Measurements from ENCODE around the gene CAPZB. TPM values are rescaled to one million over a fixed set of nuclear protein-coding genes. Genes with fewer than 3 reads are reported as not detected.
A peak's percentile ranks its signal among the peaks of the same experiment; 100 is the strongest.
"Not testable (repeated sequence)": the region's sequence is repeated elsewhere in the genome, so short reads cannot be mapped to it uniquely, and the experiment has no call there.

CAPZB gene
- 531 TPM for polyA plus RNA-seq (2013, experiment 1 of 2; ENCODE audit: insufficient read length)
- 531 TPM for polyA plus RNA-seq (2013, experiment 2 of 2; ENCODE audit: insufficient read length)

DNA sequence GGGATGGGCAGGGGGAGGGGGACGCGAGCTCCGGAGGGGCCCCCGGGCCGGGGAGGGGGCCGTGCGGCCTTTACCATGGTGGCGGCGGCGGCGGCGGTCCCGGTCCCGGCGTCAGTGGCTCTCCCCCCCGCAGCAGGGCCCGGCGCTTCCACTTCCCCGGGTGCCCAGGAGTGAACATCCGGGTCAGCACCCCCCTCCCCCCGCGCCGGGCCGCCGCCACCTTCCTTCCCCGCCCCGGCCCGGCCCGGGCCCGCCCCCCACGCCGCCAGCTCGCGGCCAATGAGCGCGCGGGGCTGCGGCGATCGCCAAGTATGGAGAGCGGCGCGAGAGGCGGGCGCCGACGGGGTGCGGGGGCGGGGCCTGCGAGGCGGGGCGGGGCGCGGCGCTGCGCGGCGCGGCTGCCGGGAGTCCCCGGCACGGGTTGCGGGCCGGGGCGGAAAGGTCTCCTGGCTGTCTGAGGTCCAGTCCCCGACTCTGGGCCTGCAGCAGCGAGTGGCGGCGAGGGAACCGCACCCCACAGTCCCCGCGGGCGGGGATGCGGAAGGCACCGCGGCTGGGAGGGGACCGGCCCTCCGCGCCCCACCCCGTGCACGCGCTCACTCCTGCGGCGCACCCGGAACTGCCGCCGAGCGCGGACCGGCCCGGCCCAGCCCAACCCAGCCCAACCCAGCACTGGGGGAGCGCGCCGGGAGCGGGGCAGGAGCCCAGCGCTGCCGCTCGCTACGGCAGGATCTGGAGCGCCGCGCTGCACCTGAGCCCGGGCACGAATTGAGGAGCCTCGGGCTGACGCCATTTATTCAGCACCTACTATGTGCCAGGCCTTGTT, at the start of gene CAPZB:
Gene CAPZB, minus strand, starts transcription at position 178 of the 826 bp plus-strand sequence. Its CDS starts 101 bp downstream, at position 77.
- DNase-seq, result peak; percentile 95

DNA sequence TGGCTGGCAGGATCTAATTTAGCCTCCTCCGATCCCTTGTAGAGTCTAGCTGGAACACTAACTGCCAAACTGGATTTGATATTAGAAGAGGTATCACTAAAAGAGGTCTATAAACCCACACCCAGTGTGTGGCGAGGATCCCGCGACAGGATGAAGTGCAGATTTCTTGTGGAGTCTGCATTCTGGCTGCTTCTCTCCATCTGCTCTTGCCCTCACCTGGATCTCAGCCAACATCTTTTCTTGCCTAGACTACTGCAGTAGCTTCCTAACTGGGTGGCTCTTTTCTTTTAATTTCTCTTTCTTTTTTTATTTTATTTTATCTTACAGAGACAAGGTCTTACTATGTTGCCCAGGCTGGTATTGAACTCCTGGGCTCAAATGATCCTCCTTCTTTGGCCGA, 48.9 kb upstream of the CAPZB start:
- DNase-seq, result no peak

DNA sequence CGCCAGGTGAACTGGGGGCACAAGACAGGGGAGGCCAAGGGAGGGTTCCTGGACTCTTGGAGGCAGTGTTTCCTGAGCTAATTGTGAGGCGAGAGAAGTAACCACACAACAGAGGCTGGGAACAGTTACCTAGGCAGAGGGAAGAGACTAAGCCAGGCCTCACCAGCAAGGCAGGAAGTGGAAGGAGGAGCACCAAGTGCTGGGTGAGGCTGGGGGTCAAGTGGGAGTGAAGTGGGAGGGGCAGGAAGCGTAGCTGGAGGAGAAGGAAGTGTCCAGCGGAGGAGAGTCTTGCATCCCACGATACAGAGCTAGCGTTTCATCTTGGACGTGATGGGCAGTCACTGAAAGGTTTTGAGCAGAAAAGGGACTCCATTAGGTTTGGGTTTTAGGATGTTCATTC, 48.3 kb upstream of the CAPZB start:
- no peak for DNase-seq

DNA sequence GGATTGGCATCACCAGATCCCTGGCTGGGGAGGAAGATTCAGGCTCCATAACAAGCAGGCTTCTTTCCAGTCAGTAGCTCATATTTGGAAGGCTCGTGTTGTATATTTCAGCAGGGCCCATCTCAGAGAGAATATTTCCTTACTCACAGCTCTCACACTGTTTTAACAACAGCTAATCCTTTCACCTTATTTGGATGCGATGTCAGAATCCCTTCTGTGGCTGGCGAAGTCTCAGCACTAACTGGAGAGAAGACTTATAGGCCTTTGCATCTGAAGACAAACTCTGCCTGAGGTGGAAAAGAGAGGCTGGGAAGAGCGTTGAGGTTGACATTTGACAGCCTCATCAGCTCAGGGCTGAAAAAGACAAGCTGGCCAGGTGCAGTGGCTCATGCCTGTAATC, 47.2 kb upstream of the CAPZB start:
- DNase-seq, result no peak

DNA sequence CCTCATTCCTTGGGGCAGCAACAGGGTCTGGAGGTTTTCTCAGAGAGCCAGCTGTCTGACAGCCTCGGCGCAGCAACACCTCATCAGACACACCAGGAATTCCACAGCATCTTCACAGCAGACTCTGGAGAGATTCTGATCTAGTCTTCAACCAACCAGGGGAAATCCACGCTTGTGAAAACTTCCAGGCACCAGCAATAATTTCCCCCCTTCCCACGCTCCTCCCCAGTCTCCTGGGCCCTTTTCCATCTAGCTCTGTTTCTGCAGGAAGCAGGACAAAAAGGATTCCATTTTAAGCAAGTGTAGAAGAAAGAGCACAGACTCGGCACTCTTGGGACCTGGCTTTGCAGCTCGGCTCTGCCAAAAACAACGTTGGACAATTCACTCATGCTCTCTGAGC, 44.3 kb upstream of the CAPZB start:
- DNase-seq, result no peak

DNA sequence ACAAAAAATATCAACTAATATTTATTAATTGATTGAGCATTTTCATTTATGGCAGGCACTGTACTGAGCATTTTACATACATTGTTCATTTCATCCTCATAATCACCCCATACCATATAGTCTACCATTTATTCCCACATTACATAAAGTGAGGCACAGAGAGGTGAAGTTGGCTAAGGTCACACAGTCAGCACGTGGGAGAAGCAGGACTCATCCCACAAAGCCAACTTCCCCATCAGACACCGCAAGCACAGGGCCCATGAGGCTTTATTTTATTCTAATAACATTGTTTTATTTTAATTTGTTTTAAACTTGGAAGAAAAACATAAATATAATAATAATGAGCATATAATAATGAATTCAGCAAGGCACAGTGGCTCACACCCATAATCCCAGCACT, 43.1 kb upstream of the CAPZB start:
- no peak for DNase-seq

DNA sequence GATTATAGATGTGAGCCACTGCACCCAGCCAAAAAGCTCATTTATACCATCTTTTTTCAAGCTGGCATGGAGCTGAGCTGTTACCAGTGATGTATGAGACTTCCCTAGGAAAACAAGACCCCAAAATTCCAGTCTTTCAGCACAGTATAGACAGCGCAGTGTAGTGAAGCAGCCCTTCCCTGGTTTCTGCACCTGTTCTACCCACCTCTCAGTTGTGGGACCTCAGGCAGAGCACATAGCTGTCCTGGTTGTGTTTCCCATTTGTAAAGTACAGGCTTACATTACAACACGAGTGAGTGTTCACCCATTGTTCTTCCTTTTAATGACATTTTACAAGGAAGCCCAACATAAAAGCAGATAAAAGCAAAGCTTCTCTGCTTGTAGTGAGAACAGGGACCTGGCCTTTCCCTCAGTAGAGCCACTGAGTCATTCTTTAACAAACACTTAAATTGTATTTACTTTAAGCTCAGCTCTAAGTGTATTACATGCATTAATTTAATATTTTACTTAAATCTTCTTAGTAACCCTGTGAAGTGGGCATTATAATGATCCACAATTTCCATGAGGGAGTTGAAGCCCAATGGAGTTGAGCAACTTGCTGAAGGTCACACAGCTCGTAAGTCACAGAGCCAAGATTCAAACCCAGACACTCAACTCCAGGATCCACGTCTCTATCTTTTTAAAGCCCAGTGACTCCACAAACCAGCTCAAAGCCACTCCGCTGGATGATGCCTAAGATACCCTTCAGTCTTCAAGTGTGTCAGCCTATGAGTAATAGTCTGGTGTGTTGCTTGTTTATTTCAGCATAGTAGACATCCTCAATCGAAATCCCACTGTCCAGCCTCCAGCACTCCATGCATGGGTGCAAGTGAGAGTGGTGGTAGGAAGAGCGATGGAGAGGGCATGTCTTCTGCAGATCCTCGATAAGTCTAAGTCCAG, 40.5 kb upstream of the CAPZB start:
- no peak for DNase-seq

DNA sequence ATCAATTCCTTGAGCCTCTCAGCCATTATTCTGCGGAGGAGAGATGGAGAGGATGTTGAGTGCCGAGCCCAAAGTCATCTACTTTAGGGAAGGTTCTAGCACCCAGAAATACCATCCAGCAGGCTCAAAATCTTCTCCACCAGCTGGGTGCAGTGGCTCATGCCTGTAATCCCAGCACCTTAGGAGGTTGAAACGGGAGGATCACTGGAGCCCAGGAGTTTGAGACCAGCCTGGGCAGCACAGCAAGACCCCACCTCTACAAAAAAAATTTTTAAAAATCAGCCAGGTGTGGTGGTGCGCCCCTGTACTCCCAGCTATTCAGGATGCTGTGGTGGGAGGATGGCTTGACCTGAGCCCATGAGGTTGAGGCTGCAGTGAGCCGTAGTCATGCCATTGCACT, 39.5 kb upstream of the CAPZB start:
- DNase-seq, result no peak

DNA sequence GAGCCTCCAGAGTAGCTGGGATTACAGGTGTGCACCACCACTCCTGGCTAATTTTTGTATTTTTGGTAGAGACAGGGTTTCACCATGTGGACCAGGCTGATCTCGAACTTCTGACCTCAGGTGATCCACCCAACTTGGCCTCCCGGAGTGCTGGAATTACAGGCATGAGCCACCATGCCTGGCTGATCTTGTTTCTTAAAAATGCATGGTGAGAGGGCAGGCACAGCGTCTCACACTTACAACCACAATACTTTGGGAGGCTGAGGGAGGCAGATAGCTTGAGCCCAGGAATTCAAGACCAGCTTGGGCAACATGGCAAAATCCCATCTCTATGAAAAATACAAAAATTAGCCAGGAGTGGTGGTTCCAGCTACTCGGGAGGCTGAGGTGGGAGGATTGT, 37.2 kb upstream of the CAPZB start:
- not testable (repeated sequence) for DNase-seq

DNA sequence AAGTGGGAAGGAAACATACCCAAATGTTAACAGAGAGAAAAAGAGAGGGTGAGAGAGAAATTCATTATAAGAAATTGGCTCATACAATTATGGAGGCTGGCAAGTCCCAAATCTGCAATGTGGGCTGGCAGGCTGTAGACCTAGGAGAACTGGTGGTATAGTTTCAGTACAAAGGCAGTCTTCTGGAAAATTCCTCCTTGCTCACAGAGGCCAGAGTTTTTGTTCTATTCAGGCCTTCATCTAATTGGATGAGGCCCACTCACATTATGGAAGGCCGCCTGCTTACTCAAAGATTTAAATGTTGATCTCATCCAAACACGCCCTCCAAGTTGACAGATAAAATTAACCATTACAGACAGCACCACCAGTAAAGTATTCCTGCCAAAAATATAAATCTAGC, 36.1 kb upstream of the CAPZB start:
- DNase-seq, result no peak

DNA sequence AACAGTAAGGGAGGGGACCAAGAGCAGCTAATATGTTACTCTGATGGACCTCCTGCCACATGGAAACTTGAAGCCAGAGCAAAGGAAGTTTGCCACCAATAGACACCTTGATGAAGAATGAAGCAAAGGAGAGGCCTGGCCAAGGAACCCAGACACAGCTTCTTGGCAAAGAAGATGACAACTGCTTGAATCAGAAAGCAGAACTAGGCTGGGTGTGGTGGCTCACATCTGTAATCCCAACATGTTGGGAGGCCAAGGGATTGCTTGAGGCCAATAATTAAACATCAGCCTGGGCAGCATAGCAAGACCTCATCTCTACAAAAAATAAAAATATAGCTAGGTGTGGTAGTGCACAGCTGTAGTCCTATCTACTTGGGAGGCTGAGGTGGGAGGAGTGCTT, 31.7 kb upstream of the CAPZB start:
- DNase-seq, result no peak

DNA sequence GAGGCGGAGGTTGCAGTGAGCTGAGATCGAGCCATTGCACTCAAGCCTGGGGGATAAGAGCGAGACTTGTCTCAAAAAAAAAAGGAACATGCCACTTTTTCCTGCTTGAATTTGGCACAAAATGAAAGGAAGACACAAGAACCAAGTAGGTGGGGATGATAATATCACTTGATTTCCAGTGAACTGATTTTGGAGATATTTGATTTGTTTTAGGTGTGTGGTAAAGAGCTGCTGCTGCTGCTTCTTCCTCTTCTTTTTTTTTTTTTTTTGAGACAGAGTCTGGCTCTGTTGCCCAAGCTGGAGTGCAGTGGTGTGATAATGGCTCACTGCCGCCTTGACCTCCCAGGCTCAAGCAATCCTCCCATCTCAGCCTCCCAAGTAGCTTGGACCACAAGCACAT, 29.9 kb upstream of the CAPZB start:
- DNase-seq, result no peak

DNA sequence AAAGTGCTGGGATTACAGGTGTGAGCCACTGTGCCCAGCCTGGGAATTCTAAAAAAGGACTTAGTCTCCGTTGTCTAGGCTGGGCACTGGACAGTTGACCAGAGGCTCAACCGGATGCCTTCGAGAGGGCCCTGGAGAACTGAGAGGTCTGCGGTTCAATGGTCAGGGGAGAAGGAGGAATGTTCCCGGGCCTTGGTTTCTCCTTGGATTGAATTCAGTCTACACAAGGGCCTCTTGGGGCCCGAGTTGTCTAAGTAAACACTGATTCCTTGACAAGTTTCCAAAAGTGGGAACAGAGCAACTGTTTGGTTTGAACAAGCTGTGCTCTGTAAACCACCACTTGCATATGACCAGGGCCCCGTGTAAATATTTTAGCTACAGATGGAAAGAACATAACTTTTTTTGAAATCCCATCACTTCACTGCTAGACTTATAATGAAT, 29.1 kb upstream of the CAPZB start:
- peak; percentile 57 for DNase-seq

DNA sequence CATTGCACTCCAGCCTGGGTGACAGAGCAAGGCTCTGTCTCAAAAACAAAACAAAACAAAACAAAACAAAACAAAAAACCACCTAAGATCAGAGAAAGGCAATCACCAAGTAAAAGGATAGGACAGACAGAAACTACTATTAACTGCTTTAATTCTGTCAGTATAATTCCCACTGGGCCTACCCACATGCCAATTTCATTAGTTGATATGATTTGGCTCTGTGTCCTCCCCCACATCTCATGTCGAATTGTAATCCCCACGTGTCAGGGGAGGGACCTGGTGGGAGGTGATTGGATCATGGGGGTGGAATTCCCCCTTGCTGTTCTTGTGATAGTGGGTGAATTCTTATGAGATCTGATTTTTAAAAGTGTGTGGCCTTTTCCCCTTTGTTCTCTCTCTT, 27.2 kb upstream of the CAPZB start:
- DNase-seq, result peak; percentile 76

DNA sequence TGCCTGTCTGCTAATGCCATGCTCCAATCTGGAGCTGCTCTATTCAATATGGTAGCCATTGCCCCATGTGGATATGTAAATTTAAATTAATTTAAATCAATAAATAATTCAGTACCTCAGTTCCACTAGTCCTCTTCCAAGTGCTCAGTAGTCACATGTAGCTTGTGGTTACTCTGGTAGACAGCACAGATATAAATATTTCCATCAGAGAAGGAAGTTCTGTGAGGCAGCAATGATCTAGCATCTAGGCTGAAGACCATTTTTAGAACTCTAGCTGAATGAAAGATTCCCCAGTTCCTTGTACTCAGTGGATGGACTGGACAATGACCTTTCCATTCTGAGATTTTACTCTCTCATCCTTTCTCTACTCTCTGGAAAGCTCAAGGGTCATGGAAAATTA, 25.8 kb upstream of the CAPZB start:
- DNase-seq, result no peak

DNA sequence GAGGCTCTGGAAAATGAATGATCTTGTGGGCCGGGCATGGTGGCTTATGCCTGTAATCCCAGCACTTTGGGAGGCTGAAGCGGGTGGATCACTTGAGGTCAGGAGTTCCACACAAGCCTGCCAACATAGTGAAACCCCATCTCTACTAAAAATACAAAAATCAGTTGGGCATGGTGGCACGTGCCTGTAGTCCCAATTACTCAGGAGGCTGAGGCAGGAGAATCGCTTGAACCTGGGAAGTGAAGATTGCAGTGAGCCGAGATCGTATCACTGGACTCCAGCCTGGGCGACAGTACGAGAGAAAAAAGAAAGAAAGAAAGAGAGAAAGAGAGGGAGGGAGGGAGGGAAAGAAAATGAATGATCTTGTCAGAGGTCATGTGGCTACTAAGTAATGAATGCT, 24.3 kb upstream of the CAPZB start:
- DNase-seq, result not testable (repeated sequence)

DNA sequence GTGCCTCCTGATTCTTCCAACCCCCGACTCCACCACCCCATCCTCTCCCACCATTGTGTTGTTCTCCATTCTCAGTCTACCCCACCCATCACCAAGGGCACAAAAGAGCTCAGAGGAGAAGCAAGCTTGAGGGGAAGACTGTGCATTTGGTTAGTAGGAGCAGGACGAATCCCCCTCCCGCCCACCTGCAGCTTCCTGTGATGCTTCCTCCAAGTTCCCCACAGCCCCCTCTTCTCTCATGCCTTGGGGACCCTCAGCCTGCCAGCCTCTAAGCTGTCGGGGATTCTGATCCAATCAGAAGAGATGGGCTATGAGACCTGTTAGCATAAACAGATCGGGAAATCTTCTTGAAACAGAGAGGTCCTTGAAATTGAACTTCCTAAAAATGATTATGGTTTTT, 22.2 kb upstream of the CAPZB start:
- no peak for DNase-seq

DNA sequence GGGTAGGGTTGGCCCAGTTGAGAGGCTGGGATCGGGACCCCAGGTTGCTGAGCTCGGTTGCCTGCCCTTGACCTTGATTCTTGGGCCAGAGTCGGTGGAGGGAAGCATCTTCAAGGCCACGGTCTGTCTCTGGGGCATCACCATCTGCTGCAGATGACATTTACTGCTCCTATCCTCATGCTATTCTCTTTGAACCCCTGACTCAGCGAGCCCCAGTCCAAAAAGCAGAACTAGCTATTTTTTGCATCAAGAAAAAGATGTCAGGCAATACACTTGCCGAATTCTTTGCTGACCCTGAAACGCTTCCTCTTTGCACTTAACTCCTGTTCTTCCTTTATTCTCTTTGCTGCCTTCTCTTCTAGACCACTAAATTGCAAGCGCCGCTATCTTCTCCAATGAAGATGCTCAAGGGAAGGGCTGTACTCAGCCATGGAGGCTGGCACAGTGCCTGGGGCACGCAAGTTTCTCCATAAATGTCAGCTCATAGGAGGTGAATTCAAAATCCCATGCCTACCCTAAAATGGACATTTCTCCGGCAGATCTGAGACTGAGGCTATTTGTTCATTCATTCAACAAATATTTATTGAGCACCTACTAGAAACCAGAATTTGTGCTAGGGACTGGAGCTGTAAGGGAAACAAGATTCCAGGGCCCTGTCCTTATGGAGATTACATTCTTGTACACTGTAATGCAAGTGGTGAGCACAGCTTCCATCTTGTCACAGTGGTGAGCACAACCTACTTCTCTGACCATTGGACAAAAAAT, 20.5 kb upstream of the CAPZB start:
- DNase-seq, result no peak

DNA sequence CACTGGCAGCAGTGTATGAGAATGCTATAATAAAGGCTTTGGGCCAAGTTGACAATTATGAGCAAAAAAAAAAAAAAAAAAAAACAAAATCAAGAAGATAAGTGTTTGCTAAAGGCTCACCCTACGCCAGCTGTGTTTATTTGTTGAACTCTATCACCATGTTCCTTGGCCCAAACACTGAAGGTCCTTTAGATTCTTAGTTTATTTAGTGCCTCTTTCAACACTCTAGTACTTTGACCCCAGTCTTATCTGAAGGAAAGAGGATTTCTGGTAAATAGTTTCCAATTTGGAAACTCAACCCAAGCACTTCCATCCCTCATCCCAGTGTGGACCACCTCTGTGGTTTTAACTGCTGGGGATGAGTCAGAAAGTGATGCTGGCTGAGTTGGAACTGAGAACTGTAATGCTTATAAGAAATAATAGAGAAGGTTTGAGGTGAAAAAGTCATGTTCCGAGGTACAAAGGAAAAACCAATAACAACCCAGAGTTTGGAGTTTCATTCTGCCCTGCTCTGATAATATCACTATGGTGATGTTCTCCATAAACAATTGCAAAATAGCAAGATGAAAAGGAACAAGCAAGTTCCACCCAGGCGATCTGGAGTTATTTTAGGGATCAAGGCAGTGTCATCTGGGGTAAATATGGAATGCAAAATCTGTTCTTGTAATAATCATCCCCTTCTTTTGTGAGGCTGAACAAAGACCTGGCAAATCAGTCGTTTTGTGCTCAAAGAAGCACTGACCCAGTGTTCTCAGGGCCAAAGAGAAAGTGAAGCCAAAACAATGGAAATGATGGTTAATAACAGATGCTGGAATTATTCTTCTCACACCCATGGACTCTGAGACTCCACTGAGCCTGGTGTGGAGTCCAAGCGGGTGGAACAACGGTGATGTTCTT, 19.7 kb upstream of the CAPZB start:
- DNase-seq, result no peak

DNA sequence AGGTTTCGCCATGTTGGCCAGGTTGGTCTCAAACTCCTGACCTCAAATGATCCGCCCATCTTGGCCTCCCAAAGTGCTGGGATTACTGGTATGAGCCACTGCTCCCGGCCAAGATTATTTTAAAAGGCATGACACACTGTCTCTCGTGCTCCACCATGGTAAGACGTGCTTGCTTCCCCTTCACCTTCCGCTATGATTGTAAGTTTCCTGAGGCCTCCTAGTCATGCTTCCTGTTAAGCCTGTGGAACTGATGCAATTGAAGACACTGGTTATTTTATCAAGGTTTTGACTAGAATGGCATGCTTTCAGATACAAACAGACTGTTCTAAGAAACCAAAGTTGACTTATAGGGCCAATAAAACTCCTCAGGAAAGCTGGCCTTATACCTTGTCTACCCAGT, 16.9 kb upstream of the CAPZB start:
- DNase-seq, result not testable (repeated sequence)

DNA sequence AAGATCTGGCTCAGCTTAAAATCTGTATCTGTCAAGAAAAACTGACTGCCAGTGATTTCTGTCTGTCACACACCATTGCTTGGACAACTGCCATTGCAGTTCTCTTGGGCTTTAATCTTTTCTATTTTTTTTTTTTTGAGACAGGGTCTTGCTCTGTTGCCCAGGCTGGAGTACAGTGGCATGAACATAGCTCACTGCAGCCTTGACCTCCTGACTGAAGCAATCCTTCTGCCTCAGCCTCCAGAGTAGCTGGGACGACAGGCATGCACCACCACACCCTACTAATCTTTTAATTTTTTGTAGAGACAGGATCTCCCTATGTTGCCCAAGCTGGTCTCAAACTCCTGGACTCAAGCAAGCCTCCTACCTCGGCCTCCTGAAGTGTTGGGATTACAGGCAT, 14.5 kb upstream of the CAPZB start:
- DNase-seq, result not testable (repeated sequence)

DNA sequence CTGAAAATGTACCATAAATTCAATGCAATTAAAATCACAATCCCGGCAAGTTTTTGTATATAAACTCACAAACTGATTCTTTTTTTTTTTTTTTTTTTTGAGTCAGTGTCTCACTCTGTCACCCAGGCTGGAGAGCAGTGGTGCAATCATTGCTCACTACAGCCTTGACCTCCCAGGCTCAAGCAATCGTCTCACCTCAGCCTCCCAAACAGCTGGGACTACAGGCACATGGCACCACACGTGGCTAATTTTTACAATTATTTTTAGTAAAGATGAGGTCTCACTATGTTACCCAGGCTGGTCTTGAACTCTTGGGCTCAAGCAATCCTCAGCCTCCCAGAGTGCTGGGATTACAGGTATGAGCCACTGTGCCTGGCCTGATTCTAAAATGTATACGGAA, 12.1 kb upstream of the CAPZB start:
- not testable (repeated sequence) for DNase-seq
